Panc1 (cell line): ENCODE measurements around the gene IL17D. TPM values are rescaled to one million over a fixed set of nuclear protein-coding genes. Genes with fewer than 3 reads are reported as not detected.

Experiments
- ATAC-seq: fragments of 200-7000 bp; cut with Tn5 transposase; 2 replicates; pipeline ENCODE4 v1.9.1; 2020; ENCODE audit warnings: mild to moderate bottlenecking, moderate library complexity
- BruUV-seq: library from RNA; stranded (reverse); fragments of 400-500 nt; replicated peaks from 2 replicates; lab custom pipeline; 2021; lab: Mats Ljungman, UMichigan
- CTCF ChIA-PET: fragments of 300-600 bp; sonication (Branson Sonifier 250); formaldehyde crosslinking; loops from one replicate; lab custom pipeline; 2022; ENCODE audit warnings: antibody characterized with exemption; lab: Charles Lee
- POLR2A ChIA-PET: fragments of 300-600 bp; sonication (Branson Sonifier 250); formaldehyde crosslinking; loops from one replicate; lab custom pipeline; 2022; ENCODE audit warnings: antibody characterized with exemption; lab: Charles Lee
- DNase-seq: peaks from one replicate; pipeline ENCODE4 v3.0.0-alpha.2; 2010; ENCODE audit warnings: low read depth, low spot score
- H3K27ac ChIP-seq: 2 replicates; pipeline ENCODE4 v1.5.1; 2011; ENCODE audit warnings: mild to moderate bottlenecking, low read length, inconsistent platforms
- H3K27me3 ChIP-seq: fragments of 200-500 bp; sonication (Bioruptor generic); 2 replicates; pipeline ENCODE4 v1.6.0; 2014; ENCODE audit warnings: low read length, inconsistent platforms; ENCODE audit not compliant: control insufficient read depth, insufficient read depth
- H3K36me3 ChIP-seq: fragments of 200-500 bp; sonication (Bioruptor generic); 2 replicates; pipeline ENCODE4 v1.5.1; 2014; ENCODE audit warnings: inconsistent platforms, mild to moderate bottlenecking, low read length, moderate library complexity; ENCODE audit not compliant: control insufficient read depth, insufficient read depth
- H3K4me1 ChIP-seq: 2 replicates; pipeline ENCODE4 v1.5.1; 2011; ENCODE audit warnings: inconsistent platforms, mild to moderate bottlenecking, low read length, moderate library complexity; ENCODE audit not compliant: control insufficient read depth, insufficient read depth
- H3K4me3 ChIP-seq, 2 experiments: 2 replicates each; pipeline ENCODE4 v1.5.1; 2011 to 2012; ENCODE audit warnings: low read depth in 2 of 2, low read length in 2 of 2, mild to moderate bottlenecking in 2 of 2, inconsistent platforms in 1 of 2, moderate library complexity in 1 of 2
- H3K9me3 ChIP-seq: fragments of 200-500 bp; sonication (Bioruptor generic); 2 replicates; pipeline ENCODE4 v1.5.1; 2014; ENCODE audit warnings: low read depth, mild to moderate bottlenecking, inconsistent platforms, low read length, moderate library complexity; ENCODE audit not compliant: control insufficient read depth, insufficient read depth
- POLR2AphosphoS5 ChIP-seq: IDR thresholded peaks from 2 replicates; pipeline ENCODE4 v1.6.1; 2012; ENCODE audit warnings: mild to moderate bottlenecking, low read depth, low read length, moderate library complexity
- SIN3A ChIP-seq: IDR thresholded peaks from 2 replicates; pipeline ENCODE4 v1.6.1; 2012; ENCODE audit warnings: low read depth, mild to moderate bottlenecking, low read length, moderate library complexity, borderline replicate concordance; ENCODE audit not compliant: insufficient read depth
- TCF7L2 ChIP-seq: IDR thresholded peaks from 2 replicates; pipeline ENCODE4 v1.6.1; 2011; ENCODE audit warnings: mild to moderate bottlenecking, low read depth, low read length, inconsistent platforms
- in situ Hi-C: cut with HindIII; loops from 2 replicates; pipeline ENCODE4 v1.10.0; 2016; ENCODE audit warnings: low sequenced_read_pairs, low pct_unique_long_range_greater_than_20kb
- intact Hi-C: fragments of 100-400 bp; cut with micrococcal nuclease; formaldehyde crosslinking; loops from one replicate; pipeline ENCODE4 v1.10.0; 2022; ENCODE audit not compliant: unreplicated experiment
- total RNA-seq: library from RNA; stranded (reverse); gene quantifications from one replicate; pipeline ENCODE4 v1.2.1, GENCODE V29; 2021; ENCODE audit not compliant: unreplicated experiment
- TF ChIP-seq, protein P1 (sequence below): fragments of 450-650 bp; IDR thresholded peaks from 2 replicates; pipeline ENCODE4 v1.5.1; 2017; ENCODE audit warnings: mild to moderate bottlenecking
- TF ChIP-seq, protein P2 (sequence below), 2 experiments: IDR thresholded peaks; 2 replicates each; pipeline ENCODE4 v1.6.1; 2011 to 2012; ENCODE audit warnings: low read depth in 2 of 2, control low read depth in 1 of 2, low read length in 1 of 2, mild to moderate bottlenecking in 1 of 2, moderate library complexity in 1 of 2; ENCODE audit not compliant: insufficient read depth in 1 of 2

Gene IL17D
- total RNA-seq, 1 experiment from 2014 or later, result 0.46 TPM

DNA sequence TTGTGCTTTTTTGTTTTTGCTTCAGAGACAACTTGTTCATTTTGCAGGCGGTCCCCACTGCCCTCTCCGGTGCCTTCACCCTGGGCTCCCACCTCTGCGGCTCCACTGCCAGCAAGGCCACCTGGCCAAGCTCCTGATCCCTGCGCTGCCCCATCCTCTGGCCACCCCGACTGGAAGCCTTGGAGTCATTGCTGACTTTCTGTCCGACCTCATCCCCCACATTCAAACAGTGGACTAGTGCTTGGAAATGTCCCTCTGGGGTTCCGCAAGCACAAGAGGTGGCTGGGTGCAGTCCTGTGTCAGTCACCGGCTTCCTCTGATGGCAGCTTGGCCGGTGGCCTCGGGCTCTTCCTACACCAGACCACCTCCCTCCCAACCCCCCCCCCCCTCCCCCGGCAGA is 17.0 kb downstream of the IL17D start:
- H3K27ac ChIP-seq, result no peak overlapping the region
- no peak for DNase-seq
- no TSS peak for BruUV-seq
- intact Hi-C loops (no loop called here), in situ Hi-C loops (no loop called here)
- no peaks in the 10 kb centered on the region for H3K36me3 ChIP-seq
- CTCF ChIA-PET, result interaction anchor here (0.7 kb wide), 1 partner anchor 487 kb away, joined by 3 read pairs; no protein-coding TSS in a partner anchor
- TF ChIP-seq SIN3A (no peak), POLR2AphosphoS5 (no peak), TCF7L2 (no peak)
- TF ChIP-seq, protein P1, sequence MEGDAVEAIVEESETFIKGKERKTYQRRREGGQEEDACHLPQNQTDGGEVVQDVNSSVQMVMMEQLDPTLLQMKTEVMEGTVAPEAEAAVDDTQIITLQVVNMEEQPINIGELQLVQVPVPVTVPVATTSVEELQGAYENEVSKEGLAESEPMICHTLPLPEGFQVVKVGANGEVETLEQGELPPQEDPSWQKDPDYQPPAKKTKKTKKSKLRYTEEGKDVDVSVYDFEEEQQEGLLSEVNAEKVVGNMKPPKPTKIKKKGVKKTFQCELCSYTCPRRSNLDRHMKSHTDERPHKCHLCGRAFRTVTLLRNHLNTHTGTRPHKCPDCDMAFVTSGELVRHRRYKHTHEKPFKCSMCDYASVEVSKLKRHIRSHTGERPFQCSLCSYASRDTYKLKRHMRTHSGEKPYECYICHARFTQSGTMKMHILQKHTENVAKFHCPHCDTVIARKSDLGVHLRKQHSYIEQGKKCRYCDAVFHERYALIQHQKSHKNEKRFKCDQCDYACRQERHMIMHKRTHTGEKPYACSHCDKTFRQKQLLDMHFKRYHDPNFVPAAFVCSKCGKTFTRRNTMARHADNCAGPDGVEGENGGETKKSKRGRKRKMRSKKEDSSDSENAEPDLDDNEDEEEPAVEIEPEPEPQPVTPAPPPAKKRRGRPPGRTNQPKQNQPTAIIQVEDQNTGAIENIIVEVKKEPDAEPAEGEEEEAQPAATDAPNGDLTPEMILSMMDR, result no peak
- TF ChIP-seq, protein P2, sequence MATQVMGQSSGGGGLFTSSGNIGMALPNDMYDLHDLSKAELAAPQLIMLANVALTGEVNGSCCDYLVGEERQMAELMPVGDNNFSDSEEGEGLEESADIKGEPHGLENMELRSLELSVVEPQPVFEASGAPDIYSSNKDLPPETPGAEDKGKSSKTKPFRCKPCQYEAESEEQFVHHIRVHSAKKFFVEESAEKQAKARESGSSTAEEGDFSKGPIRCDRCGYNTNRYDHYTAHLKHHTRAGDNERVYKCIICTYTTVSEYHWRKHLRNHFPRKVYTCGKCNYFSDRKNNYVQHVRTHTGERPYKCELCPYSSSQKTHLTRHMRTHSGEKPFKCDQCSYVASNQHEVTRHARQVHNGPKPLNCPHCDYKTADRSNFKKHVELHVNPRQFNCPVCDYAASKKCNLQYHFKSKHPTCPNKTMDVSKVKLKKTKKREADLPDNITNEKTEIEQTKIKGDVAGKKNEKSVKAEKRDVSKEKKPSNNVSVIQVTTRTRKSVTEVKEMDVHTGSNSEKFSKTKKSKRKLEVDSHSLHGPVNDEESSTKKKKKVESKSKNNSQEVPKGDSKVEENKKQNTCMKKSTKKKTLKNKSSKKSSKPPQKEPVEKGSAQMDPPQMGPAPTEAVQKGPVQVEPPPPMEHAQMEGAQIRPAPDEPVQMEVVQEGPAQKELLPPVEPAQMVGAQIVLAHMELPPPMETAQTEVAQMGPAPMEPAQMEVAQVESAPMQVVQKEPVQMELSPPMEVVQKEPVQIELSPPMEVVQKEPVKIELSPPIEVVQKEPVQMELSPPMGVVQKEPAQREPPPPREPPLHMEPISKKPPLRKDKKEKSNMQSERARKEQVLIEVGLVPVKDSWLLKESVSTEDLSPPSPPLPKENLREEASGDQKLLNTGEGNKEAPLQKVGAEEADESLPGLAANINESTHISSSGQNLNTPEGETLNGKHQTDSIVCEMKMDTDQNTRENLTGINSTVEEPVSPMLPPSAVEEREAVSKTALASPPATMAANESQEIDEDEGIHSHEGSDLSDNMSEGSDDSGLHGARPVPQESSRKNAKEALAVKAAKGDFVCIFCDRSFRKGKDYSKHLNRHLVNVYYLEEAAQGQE (IDR thresholded peaks at IDR 0.05; ENCODE audit: insufficient read depth in 1 of 2, low read depth in 2 of 2, low read length in 1 of 2), result no peak
- no peaks in the 10 kb centered on the region for H3K4me1 ChIP-seq
- no peak overlapping the region for H3K4me3 ChIP-seq
- no peaks in the 10 kb centered on the region for H3K9me3 ChIP-seq
- no peaks in the 10 kb centered on the region for H3K27me3 ChIP-seq
- ATAC-seq, result no peak
- POLR2A ChIA-PET, result no interaction called here

DNA sequence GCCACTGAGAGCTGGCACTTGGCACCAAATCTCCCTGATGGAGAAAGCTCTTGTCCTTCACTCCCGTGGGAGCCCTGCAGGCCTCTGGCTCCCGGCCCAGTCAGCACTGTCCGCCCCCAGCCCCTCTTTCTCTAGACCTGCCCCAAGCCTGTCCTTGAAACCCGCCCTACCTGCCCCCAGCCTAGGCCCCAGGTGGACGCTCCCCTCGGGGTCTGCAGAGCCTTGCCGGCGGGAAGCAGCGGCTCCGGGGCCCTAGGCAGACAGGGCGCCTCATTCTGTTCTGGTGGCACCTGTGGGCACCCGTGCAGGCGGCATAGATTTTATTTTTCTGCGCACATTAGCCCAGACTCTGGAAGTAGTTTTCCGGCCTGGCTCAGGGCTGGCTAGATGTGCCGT is 17.6 kb downstream of the IL17D start:
- ChIA-PET POLR2A (no interaction called here), CTCF (no interaction called here)
- Histone ChIP-seq H3K9me3 (no peaks in the 10 kb centered on the region), H3K4me1 (no peaks in the 10 kb centered on the region), H3K27ac (no peak overlapping the region), H3K27me3 (no peaks in the 10 kb centered on the region), H3K4me3 (no peak overlapping the region), H3K36me3 (no peaks in the 10 kb centered on the region)
- no TSS peak for BruUV-seq
- no peak for ATAC-seq
- in situ Hi-C loops, result no loop called here
- TF ChIP-seq POLR2AphosphoS5, result no peak
- no peak for TF ChIP-seq SIN3A
- TF ChIP-seq, protein P2 (IDR thresholded peaks at IDR 0.05; ENCODE audit: insufficient read depth in 1 of 2, low read depth in 2 of 2, low read length in 1 of 2), result no peak
- TF ChIP-seq, protein P1, result no peak
- TF ChIP-seq TCF7L2, result no peak
- DNase-seq, result no peak
- intact Hi-C loops, result no loop called here
